GM12878 (cell line): ENCODE results near the gene COL8A2. TPM values are rescaled to one million over a fixed set of nuclear protein-coding genes. Genes with fewer than 3 reads are reported as not detected.
A peak's percentile ranks its signal among the peaks of the same experiment; 100 is the strongest.

ENCODE experiments used
- ATAC-seq: fragments of 200-7000 bp; cut with Tn5 transposase; 3 replicates; pipeline ENCODE4 v1.9.1; 2020; ENCODE audit warnings: mild to moderate bottlenecking, moderate library complexity
- BruUV-seq: library from RNA; stranded (reverse); fragments of 400-500 nt; replicated peaks from 2 replicates; lab custom pipeline; 2021; lab: Mats Ljungman, UMichigan
- CTCF ChIA-PET: fragments of 300-600 bp; sonication (Branson Sonifier 250); formaldehyde crosslinking; extraction: SDS; loops from one replicate; lab custom pipeline; 2021; ENCODE audit warnings: inconsistent platforms; lab: Yijun Ruan, JAX
- POLR2A ChIA-PET: fragments of 350-600 bp; formaldehyde crosslinking; extraction: SDS; loops from one replicate; lab custom pipeline; 2021; ENCODE audit warnings: inconsistent platforms; lab: Charles Lee
- RAD21 ChIA-PET: fragments of 300-600 bp; sonication (Branson Sonifier 250); formaldehyde crosslinking; loops from one replicate; lab custom pipeline; 2023; ENCODE audit warnings: antibody characterized with exemption; ENCODE audit not compliant: unreplicated experiment; lab: Charles Lee
- SMC1A ChIA-PET: fragments of 300-600 bp; sonication (Branson Sonifier 250); formaldehyde crosslinking; loops from one replicate; lab custom pipeline; 2023; ENCODE audit not compliant: unreplicated experiment, uncharacterized antibody; lab: Charles Lee
- DNase-seq: peaks from one replicate; pipeline ENCODE4 v3.0.0-alpha.2; 2011; ENCODE audit warnings: low read depth, low spot score
- FAIRE-seq: peaks from 3 replicates; lab custom pipeline; 2011; peaks lifted over from hg19 to GRCh38; lab: Jason Lieb, UNC
- H2AFZ ChIP-seq: 2 replicates; pipeline ENCODE4 v1.6.0; 2011; ENCODE audit warnings: low read depth, low read length, control low read depth; ENCODE audit not compliant: control insufficient read depth
- H3K27ac ChIP-seq: 2 replicates; pipeline ENCODE4 v1.5.1; 2011; ENCODE audit warnings: control low read depth; ENCODE audit not compliant: control insufficient read depth, insufficient read depth
- H3K27me3 ChIP-seq, 2 experiments: replicated peaks in 1 of 2; 2 replicates each; pipeline versions ENCODE4 v1.6.0 to v1.6.1; 2011; ENCODE audit warnings: low read length in 1 of 2; ENCODE audit not compliant: control insufficient read depth in 2 of 2, insufficient read depth in 2 of 2
- H3K36me3 ChIP-seq, 2 experiments: 2 replicates each; pipeline ENCODE4 v1.5.1; 2011; ENCODE audit warnings: low read length in 1 of 2; ENCODE audit not compliant: control insufficient read depth in 2 of 2, insufficient read depth in 2 of 2
- H3K4me1 ChIP-seq: 2 replicates; pipeline ENCODE4 v1.6.1; 2011; ENCODE audit warnings: mild to moderate bottlenecking, low read length, moderate library complexity, mixed read lengths; ENCODE audit not compliant: control insufficient read depth, insufficient read depth
- H3K4me2 ChIP-seq: 2 replicates; pipeline ENCODE4 v1.6.0; 2011; ENCODE audit warnings: control low read depth; ENCODE audit not compliant: control insufficient read depth, insufficient read depth
- H3K4me3 ChIP-seq: fragments of 200-600 bp; sonication (generic); 2 replicates; pipeline ENCODE4 v1.5.1; 2016
- H3K79me2 ChIP-seq: 2 replicates; pipeline ENCODE4 v1.6.0; 2011; ENCODE audit warnings: low read length; ENCODE audit not compliant: control insufficient read depth, insufficient read depth
- H3K9ac ChIP-seq: 2 replicates; pipeline ENCODE4 v1.8.0; 2011; ENCODE audit warnings: low read length, control low read depth, mixed read lengths; ENCODE audit not compliant: control insufficient read depth, insufficient read depth
- H3K9me3 ChIP-seq: replicated peaks from 3 replicates; pipeline ENCODE4 v1.5.1; 2011; ENCODE audit warnings: mild to moderate bottlenecking, low read length; ENCODE audit not compliant: control insufficient read depth, insufficient read depth
- H4K20me1 ChIP-seq: 2 replicates; pipeline ENCODE4 v1.6.0; 2011; ENCODE audit not compliant: control insufficient read depth, insufficient read depth
- ATF3 ChIP-seq: IDR thresholded peaks from 2 replicates; pipeline ENCODE4 v1.6.1; 2011; ENCODE audit warnings: low read depth, mild to moderate bottlenecking, low read length, moderate library complexity, borderline replicate concordance; ENCODE audit errors: extremely low read depth
- CHD4 ChIP-seq: fragments of 200-600 bp; sonication (generic); IDR thresholded peaks from 2 replicates; pipeline ENCODE4 v1.6.1; 2016; ENCODE audit warnings: mild to moderate bottlenecking
- E2F8 ChIP-seq: fragments of 450-650 bp; IDR thresholded peaks from 2 replicates; pipeline ENCODE4 v1.6.1; 2018; ENCODE audit warnings: mild to moderate bottlenecking, low read depth, moderate library complexity; ENCODE audit not compliant: partially characterized antibody
- RELA ChIP-seq: fragments of 450-650 bp; IDR thresholded peaks from 2 replicates; pipeline ENCODE4 v1.8.0; 2014; ENCODE audit warnings: borderline replicate concordance; ENCODE audit not compliant: partially characterized antibody
- RUNX3 ChIP-seq: IDR thresholded peaks from 2 replicates; pipeline ENCODE4 v1.6.1; 2012; ENCODE audit warnings: low read length, inconsistent platforms
- SUZ12 ChIP-seq: fragments of 200-600 bp; sonication (generic); IDR thresholded peaks from one replicate; pipeline ENCODE4 v1.6.1; 2018; ENCODE audit warnings: antibody characterized with exemption, mild to moderate bottlenecking; ENCODE audit not compliant: unreplicated experiment
- TBL1XR1 ChIP-seq: IDR thresholded peaks from 2 replicates; pipeline ENCODE4 v1.6.1; 2012; ENCODE audit warnings: low read depth, low read length, improper control_type of control experiment
- USF2 ChIP-seq: IDR thresholded peaks from 2 replicates; pipeline ENCODE4 v1.6.1; 2011; ENCODE audit warnings: low read depth, low read length, improper control_type of control experiment, borderline replicate concordance
- whole genome bisulfite sequencing: methylation state at CpG from one replicate; pipeline ENCODE4 v1.1.6; 2016; ENCODE audit warnings: low lambda C conversion rate; ENCODE audit not compliant: insufficient replicate concordance, insufficient coverage; ENCODE audit errors: missing lambda C conversion rate; 5-methylcytosine and 5-hydroxymethylcytosine counted together
- in situ Hi-C: fragments of 300-500 bp; cut with MboI; formaldehyde crosslinking; loops from 9 replicates; pipeline ENCODE4 v1.14.3; 2018; ENCODE audit warnings: mixed read lengths
- intact Hi-C: fragments of 100-400 bp; cut with micrococcal nuclease; formaldehyde crosslinking; loops from one replicate; pipeline ENCODE4 v1.14.2; 2022; ENCODE audit not compliant: unreplicated experiment
- polyA plus RNA-seq, 11 experiments: library from polyadenylated mRNA; depleted of rRNA in 4 of 11; unstranded in 6 of 11; stranded (reverse) in 5 of 11; fragments of >200 nt; fragmentation: Nextera tagmentation in 4 of 11; fragmentation: Illumina TruSeq in 1 of 11; extraction: Ambion mirVana in 4 of 11; extraction: Trizol in 1 of 11; gene quantifications; 1 replicate in 1 of 11; 2 replicates in 10 of 11; pipeline versions ENCODE4 v1.2.1 to v1.2.3, GENCODE V29; 2011 to 2016; ENCODE audit warnings: inconsistent platforms in 2 of 11, missing spikeins in 2 of 11, low read depth in 1 of 11
- total RNA-seq, 4 experiments: library from RNA; depleted of rRNA in 3 of 4; stranded (reverse); fragments of >200 nt in 3 of 4; fragmentation: Illumina TruSeq in 1 of 4; extraction: Trizol in 1 of 4; gene quantifications; 2 replicates each; pipeline versions ENCODE4 v1.2.1 to v1.2.3, GENCODE V29; 2013 to 2021
- TF ChIP-seq, protein P1 (sequence below): fragments of 150-350 bp; IDR thresholded peaks from 2 replicates; pipeline ENCODE4 v1.6.1; 2016; ENCODE audit warnings: low read depth, low read length

The COL8A2 gene
- total and polyA plus RNA-seq, 10 of the 15 experiments (the other 5 are each of a cell fraction or from before 2014, with no cell fraction given): 0.01 TPM; not detected in 9

DNA sequence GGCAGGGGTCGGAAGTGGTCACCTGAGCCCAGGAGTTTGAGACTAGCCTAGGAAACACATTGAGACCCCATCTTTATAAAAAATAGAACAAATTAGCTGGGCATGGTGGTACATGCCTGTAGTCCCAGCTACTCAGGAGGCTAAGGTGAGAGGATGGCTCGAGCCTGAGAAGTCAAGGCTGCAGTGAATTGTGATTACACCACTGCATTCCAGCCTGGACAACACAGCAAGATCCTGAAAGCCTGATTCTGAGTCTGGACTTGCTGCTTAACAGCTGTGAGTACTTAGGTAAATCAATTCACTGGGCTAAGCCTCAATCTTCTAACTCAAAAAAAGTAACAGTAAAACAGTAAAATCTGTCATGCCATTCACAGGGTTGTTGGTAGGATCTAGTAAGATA, 19.4 kb upstream of the COL8A2 start:
- ATAC-seq: no peak
- intact Hi-C loops (no loop called here), in situ Hi-C loops (loop anchor here (5.0 kb wide), 1 partner anchor 52 kb away; no protein-coding TSS in a partner anchor)
- Histone ChIP-seq H3K4me1 (peaks cover 18% of the 10 kb centered on the region), H3K9me3 (no peaks in the 10 kb centered on the region), H3K4me2 (peak overlapping the region; percentile 34; the same call in 1 of the 2 replicates), H3K36me3 (peaks cover 0 to 8% of the 10 kb centered on the region in 2 experiments; a peak in 1 of 4 replicates), H3K79me2 (peaks cover 38% of the 10 kb centered on the region), H4K20me1 (no peaks in the 10 kb centered on the region), H2AFZ (no peak overlapping the region), H3K27me3 (no peaks in the 10 kb centered on the region), H3K4me3 (no peak overlapping the region), H3K9ac (no peak overlapping the region), H3K27ac (no peak overlapping the region)
- ChIA-PET SMC1A (interaction anchor here (0.8 to 2.1 kb wide), 5 partner anchors 9 to 224 kb away, joined by 3 to 6 read pairs (median 3); partner anchors contain the start of gene THRAP3), CTCF (interaction anchor here (0.8 to 3.0 kb wide), 5 partner anchors 10 to 141 kb away, joined by 4 to 19 read pairs (median 5); no protein-coding TSS in a partner anchor), RAD21 (interaction anchor here (0.8 to 0.9 kb wide), 2 partner anchors 43 to 44 kb away, joined by 3 to 4 read pairs; no protein-coding TSS in a partner anchor), POLR2A (interaction anchor here (0.5 to 1.3 kb wide), 4 partner anchors 23 to 257 kb away, joined by 4 to 7 read pairs (median 4); partner anchors contain the start of gene THRAP3)
- TF ChIP-seq, protein P1, sequence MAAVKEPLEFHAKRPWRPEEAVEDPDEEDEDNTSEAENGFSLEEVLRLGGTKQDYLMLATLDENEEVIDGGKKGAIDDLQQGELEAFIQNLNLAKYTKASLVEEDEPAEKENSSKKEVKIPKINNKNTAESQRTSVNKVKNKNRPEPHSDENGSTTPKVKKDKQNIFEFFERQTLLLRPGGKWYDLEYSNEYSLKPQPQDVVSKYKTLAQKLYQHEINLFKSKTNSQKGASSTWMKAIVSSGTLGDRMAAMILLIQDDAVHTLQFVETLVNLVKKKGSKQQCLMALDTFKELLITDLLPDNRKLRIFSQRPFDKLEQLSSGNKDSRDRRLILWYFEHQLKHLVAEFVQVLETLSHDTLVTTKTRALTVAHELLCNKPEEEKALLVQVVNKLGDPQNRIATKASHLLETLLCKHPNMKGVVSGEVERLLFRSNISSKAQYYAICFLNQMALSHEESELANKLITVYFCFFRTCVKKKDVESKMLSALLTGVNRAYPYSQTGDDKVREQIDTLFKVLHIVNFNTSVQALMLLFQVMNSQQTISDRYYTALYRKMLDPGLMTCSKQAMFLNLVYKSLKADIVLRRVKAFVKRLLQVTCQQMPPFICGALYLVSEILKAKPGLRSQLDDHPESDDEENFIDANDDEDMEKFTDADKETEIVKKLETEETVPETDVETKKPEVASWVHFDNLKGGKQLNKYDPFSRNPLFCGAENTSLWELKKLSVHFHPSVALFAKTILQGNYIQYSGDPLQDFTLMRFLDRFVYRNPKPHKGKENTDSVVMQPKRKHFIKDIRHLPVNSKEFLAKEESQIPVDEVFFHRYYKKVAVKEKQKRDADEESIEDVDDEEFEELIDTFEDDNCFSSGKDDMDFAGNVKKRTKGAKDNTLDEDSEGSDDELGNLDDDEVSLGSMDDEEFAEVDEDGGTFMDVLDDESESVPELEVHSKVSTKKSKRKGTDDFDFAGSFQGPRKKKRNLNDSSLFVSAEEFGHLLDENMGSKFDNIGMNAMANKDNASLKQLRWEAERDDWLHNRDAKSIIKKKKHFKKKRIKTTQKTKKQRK: no peak
- TF ChIP-seq CHD4 (no peak), SUZ12 (no peak), RELA (no peak), ATF3 (no peak), E2F8 (no peak), TBL1XR1 (no peak), USF2 (no peak), RUNX3 (no peak)
- no peak for FAIRE-seq
- DNase-seq: no peak
- WGBS: 58% methylated on average over 2 of the region's 2 CpGs
- BruUV-seq: no TSS peak
